Left renal cortex interstitium (tissue), 4 donors: ENCODE results near the gene TPPP2. TPM values are rescaled to one million over a fixed set of nuclear protein-coding genes. Genes with fewer than 3 reads are reported as not detected.

Experiments used
- DNase-seq, 4 donors: peaks; one replicate each; pipeline ENCODE4 v3.0.0-alpha.2; 2013; ENCODE audit warnings: low read depth in 4 of 4, low spot score in 2 of 4, missing footprints in 1 of 4
- polyA plus RNA-seq, 4 donors: library from polyadenylated mRNA; unstranded; fragments of 120-200 nt; gene quantifications; one replicate each; pipeline ENCODE4 v1.2.1, GENCODE V29; 2013; ENCODE audit not compliant: insufficient read length in 4 of 4

Gene TPPP2
- polyA plus RNA-seq, 4 donors, result 2.6 to 4.0 (median 3.5) TPM

DNA sequence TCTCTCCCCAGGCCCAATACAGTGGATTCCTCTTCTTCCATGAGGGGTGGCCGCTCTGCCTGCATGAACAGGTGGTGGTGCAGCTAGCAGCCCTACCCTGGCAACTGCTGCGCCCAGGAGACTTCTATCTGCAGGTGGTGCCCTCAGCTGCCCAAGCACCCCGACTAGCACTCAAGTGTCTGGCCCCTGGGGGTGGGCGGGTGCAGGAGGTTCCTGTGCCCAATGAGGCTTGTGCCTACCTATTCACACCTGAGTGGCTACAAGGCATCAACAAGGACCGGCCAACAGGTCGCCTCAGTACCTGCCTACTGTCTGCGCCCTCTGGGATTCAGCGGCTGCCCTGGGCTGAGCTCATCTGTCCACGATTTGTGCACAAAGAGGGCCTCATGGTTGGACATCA, 43.9 kb downstream of the TPPP2 start:
- DNase-seq, result no peak

- no peak for DNase-seq
These were observed 44.6 kb downstream of the TPPP2 start for GRCh38 chr14:21074398-21075272.

DNA sequence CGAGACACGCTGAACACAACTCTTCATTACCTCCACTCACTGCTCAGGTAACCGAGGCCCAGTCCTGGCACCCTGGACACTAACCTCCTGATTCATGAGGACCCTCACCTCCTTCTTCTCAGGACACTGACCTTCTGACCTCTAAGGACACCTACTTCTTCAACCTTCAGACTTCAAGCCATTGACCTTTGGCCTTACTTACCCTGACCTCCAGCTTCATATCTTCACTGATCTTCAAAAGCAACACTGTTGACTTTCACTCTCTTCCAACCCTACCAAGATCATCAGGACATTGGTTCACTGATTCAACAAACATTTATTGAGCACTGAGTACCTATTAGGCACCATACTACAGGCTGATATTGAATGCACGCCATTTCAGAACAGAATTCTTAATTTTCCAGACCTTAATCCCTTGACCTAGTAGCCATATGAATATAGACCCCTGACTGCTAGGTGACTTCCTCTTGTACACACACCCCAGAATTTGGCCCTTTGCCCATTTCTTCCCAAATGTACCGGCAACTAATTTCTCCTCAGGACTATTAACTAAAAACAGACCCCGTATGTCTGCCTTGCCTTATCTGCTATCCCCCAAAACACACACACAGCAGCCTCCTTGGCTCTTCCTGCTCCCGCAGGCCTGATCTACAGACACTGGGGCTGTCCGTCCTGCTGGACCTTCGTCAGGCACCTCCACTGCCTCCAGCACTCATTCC, 45.9 kb downstream of the TPPP2 start:
- no peak for DNase-seq

GRCh38 chr14:21077672-21078071, 47.7 kb downstream of the TPPP2 start:
- no peak for DNase-seq

- no peak for DNase-seq
These were observed 48.3 kb downstream of the TPPP2 start for GRCh38 chr14:21078287-21078686.

- no peak for DNase-seq
These were observed 48.7 kb downstream of the TPPP2 start for GRCh38 chr14:21078726-21079125.

- DNase-seq, result no peak
These were observed 51.6 kb downstream of the TPPP2 start for GRCh38 chr14:21081521-21082142.

Other genes with a start within 250 kb of the TPPP2 start
- 1 to 10 TPM; 5.0 to 7.4 (median 5.6) TPM for gene RNASE6, start 248.9 kb upstream of the TPPP2 start, polyA plus RNA-seq
- gene RNASE1, start 227.4 kb upstream of the TPPP2 start, polyA plus RNA-seq, result 100 to 1,000 TPM; 117 to 201 (median 179) TPM
- gene RNASE3, start 138.8 kb upstream of the TPPP2 start, polyA plus RNA-seq, result under 1 TPM in 3 of 4 donors, not detected in 1; 0.42 to 0.79 (median 0.66) TPM
- 1 to 10 TPM in 2 of 4 donors, under 1 TPM in 2; 0.41 to 2.4 (median 1.1) TPM for gene RNASE2, start 74.7 kb upstream of the TPPP2 start, polyA plus RNA-seq
- 100 to 1,000 TPM in 2 of 4 donors, 10 to 100 TPM in 2; 69.4 to 132 (median 96.9) TPM for gene METTL17, start 40.2 kb upstream of the TPPP2 start, polyA plus RNA-seq
- gene SLC39A2, start 30.9 kb upstream of the TPPP2 start, polyA plus RNA-seq, result 1 to 10 TPM; 1.2 to 2.0 (median 1.8) TPM
- 100 to 1,000 TPM; 154 to 172 (median 164) TPM for gene NDRG2, start 5.2 kb upstream of the TPPP2 start, polyA plus RNA-seq
- 1 to 10 TPM in 1 of 4 donors, under 1 TPM in 3; 0.17 to 1.1 (median 0.56) TPM for gene RNASE13, start 4.6 kb downstream of the TPPP2 start, polyA plus RNA-seq
- 1 to 10 TPM in 1 of 4 donors, under 1 TPM in 3; 0.46 to 1.2 (median 0.89) TPM for gene RNASE7, start 12.1 kb downstream of the TPPP2 start, polyA plus RNA-seq
- gene RNASE8, start 27.6 kb downstream of the TPPP2 start, polyA plus RNA-seq, result not detected
- 100 to 1,000 TPM in 1 of 4 donors, 10 to 100 TPM in 3; 69.0 to 102 (median 79.0) TPM for gene ARHGEF40, start 40.1 kb downstream of the TPPP2 start, polyA plus RNA-seq
- 10 to 100 TPM; 19.0 to 44.2 (median 36.0) TPM for gene ZNF219, start 68.4 kb downstream of the TPPP2 start, polyA plus RNA-seq
- gene TMEM253, start 70.8 kb downstream of the TPPP2 start, polyA plus RNA-seq, result 1 to 10 TPM in 3 of 4 donors, under 1 TPM in 1; 0.47 to 1.7 (median 1.0) TPM
- gene OR5AU1, start 125.8 kb downstream of the TPPP2 start, polyA plus RNA-seq, result under 1 TPM in 3 of 4 donors, not detected in 1; 0.03 to 0.09 (median 0.03) TPM
- gene HNRNPC, start 239.2 kb downstream of the TPPP2 start, polyA plus RNA-seq, result 1,000 to 10,000 TPM in 1 of 4 donors, 100 to 1,000 TPM in 3; 878 to 1,023 (median 885) TPM
- gene RPGRIP1, start 249.9 kb downstream of the TPPP2 start, polyA plus RNA-seq, result under 1 TPM; 0.37 to 0.81 (median 0.61) TPM